ENCODE results near the gene AMPD2.

Gene AMPD2

DNA sequence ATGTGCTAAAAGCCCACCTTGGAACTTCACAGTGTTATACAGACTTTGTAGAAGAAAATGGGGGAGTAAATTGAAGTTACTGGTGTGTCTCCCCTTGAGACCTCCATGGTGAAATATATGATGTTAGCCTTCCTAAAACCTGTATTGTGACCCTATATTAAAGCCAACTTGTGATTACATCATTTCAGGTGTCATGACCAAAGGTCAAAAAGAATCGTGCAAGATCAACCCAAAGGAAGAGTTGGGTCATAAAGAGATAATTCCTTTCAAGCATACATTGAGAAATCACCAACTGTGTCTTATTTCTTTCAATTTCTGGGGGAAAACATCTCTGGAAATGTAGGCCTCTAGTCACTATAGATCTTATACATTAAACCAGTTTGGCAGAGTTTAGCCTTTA is 34.9 kb upstream of the AMPD2 start:
- no peak overlapping the region for H3K4me3 ChIP-seq (ENCODE audit: insufficient read depth, low read length, poor library complexity, severe bottlenecking)

DNA sequence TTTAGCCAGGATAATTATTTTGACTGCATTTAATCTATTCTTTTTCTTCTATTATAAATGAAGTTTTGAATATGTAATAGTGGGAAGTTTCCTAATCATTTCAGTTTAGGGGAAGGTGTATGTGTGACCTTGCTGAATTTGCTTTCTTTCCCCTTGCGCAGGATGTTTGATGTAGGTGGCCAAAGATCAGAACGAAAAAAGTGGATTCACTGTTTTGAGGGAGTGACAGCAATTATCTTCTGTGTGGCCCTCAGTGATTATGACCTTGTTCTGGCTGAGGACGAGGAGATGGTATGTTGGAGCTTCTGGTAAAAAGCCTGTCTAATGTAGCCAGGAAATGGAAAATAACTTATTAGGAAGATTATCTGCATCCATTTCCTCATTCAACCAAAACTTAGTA is 33.6 kb upstream of the AMPD2 start:
- Histone ChIP-seq H4K20me1 (ENCODE audit: low read depth, low read length) (no peaks in the 10 kb centered on the region), H3K9me2 (replicated peaks; ENCODE audit: insufficient read depth, low read length) (no peaks in the 10 kb centered on the region), H3K36me3 (ENCODE audit: low read length) (peaks cover 25% of the 10 kb centered on the region; the same call in 1 of the 2 replicates), H2AFZ (ENCODE audit: low read depth, low read length, severe bottlenecking) (no peak overlapping the region), H3K79me2 (ENCODE audit: insufficient read depth, low read length) (no peaks in the 10 kb centered on the region), H3K27me3 (ENCODE audit: low read length) (no peaks in the 10 kb centered on the region), H3K9me3 (ENCODE audit: insufficient read depth, low read length) (no peaks in the 10 kb centered on the region), H3K27ac (ENCODE audit: low read depth, low read length) (no peak overlapping the region), H3F3A (ENCODE audit: insufficient read depth) (0 out of 2 replicates have a peak, but pooled peaks cover 5% of the 10 kb centered on the region), H3K9ac (ENCODE audit: low read length) (no peak overlapping the region), H3K4me3 (ENCODE audit: insufficient read depth, low read length, poor library complexity, severe bottlenecking) (no peak overlapping the region), H3K4me2 (ENCODE audit: low read depth, low read length, poor library complexity, severe bottlenecking) (no peak overlapping the region)
- no peak for TF ChIP-seq CTCF (IDR thresholded peaks at IDR 0.05; ENCODE audit: insufficient read depth, low read length, poor library complexity, severe bottlenecking)
- no peak for TF ChIP-seq EZH2phosphoT487 (conservative IDR thresholded peaks at IDR 0.05; ENCODE audit: low read length)

More for the DNA sequence above, 34.9 kb upstream of the AMPD2 start:
- H3K36me3 ChIP-seq (ENCODE audit: low read length) = peaks cover 30% of the 10 kb centered on the region
- H4K20me1 ChIP-seq (ENCODE audit: low read depth, low read length) = no peaks in the 10 kb centered on the region
- H3K79me2 ChIP-seq (ENCODE audit: insufficient read depth, low read length) = no peaks in the 10 kb centered on the region
- no peak for TF ChIP-seq CTCF (IDR thresholded peaks at IDR 0.05; ENCODE audit: insufficient read depth, low read length, poor library complexity, severe bottlenecking)
- TF ChIP-seq EZH2phosphoT487 (conservative IDR thresholded peaks at IDR 0.05; ENCODE audit: low read length) = no peak
- H3K9me3 ChIP-seq (ENCODE audit: insufficient read depth, low read length) = no peaks in the 10 kb centered on the region
- H3K4me2 ChIP-seq (ENCODE audit: low read depth, low read length, poor library complexity, severe bottlenecking) = no peak overlapping the region
- peaks cover 5% of the 10 kb centered on the region; the same call in 1 of the 2 replicates for H3F3A ChIP-seq (ENCODE audit: insufficient read depth)
- no peak overlapping the region for H2AFZ ChIP-seq (ENCODE audit: low read depth, low read length, severe bottlenecking)
- no peaks in the 10 kb centered on the region for H3K27me3 ChIP-seq (ENCODE audit: low read length)
- H3K9me2 ChIP-seq (replicated peaks; ENCODE audit: insufficient read depth, low read length) = no peaks in the 10 kb centered on the region
- no peak overlapping the region for H3K27ac ChIP-seq (ENCODE audit: low read depth, low read length)
- H3K9ac ChIP-seq (ENCODE audit: low read length) = no peak overlapping the region

- H3K4me2 ChIP-seq (ENCODE audit: low read depth, low read length, poor library complexity, severe bottlenecking) = no peak overlapping the region
- H3K79me2 ChIP-seq (ENCODE audit: insufficient read depth, low read length) = no peaks in the 10 kb centered on the region
- no peak for TF ChIP-seq EZH2phosphoT487 (conservative IDR thresholded peaks at IDR 0.05; ENCODE audit: low read length)
- TF ChIP-seq CTCF (IDR thresholded peaks at IDR 0.05; ENCODE audit: insufficient read depth, low read length, poor library complexity, severe bottlenecking) = no peak
- no peaks in the 10 kb centered on the region for H3K9me3 ChIP-seq (ENCODE audit: insufficient read depth, low read length)
- peaks cover 32% of the 10 kb centered on the region; the same call in 1 of the 2 replicates for H3K36me3 ChIP-seq (ENCODE audit: low read length)
- H4K20me1 ChIP-seq (ENCODE audit: low read depth, low read length) = no peaks in the 10 kb centered on the region
- peaks cover 5% of the 10 kb centered on the region; the same call in 1 of the 2 replicates for H3F3A ChIP-seq (ENCODE audit: insufficient read depth)
- no peaks in the 10 kb centered on the region for H3K27me3 ChIP-seq (ENCODE audit: low read length)
- no peak overlapping the region for H2AFZ ChIP-seq (ENCODE audit: low read depth, low read length, severe bottlenecking)
- H3K4me3 ChIP-seq (ENCODE audit: insufficient read depth, low read length, poor library complexity, severe bottlenecking) = no peak overlapping the region
- no peaks in the 10 kb centered on the region for H3K9me2 ChIP-seq (replicated peaks; ENCODE audit: insufficient read depth, low read length)
- no peak overlapping the region for H3K27ac ChIP-seq (ENCODE audit: low read depth, low read length)
- H3K9ac ChIP-seq (ENCODE audit: low read length) = no peak overlapping the region
These were observed 30.5 kb upstream of the AMPD2 start for GRCh38 chr1:109589177-109589576.

All from SU-DHL-6 (cell line).